K562 (cell line): ENCODE data around the gene IL20RA. TPM values are rescaled to one million over a fixed set of nuclear protein-coding genes. Genes with fewer than 3 reads are reported as not detected.

Experiments
- CTCF ChIP-seq, 3 experiments: IDR thresholded peaks in 2 of 3; conservative IDR thresholded peaks in 1 of 3; 2 replicates each; pipeline ENCODE4 v1.5.1; 2011 to 2012; ENCODE audit warnings: low read length in 3 of 3, mild to moderate bottlenecking in 3 of 3, control low read depth in 2 of 3, improper control_type of control experiment in 1 of 3, inconsistent platforms in 1 of 3, low read depth in 1 of 3, mixed read lengths in 1 of 3, moderate library complexity in 1 of 3; ENCODE audit not compliant: insufficient read depth in 2 of 3
- ETV1 ChIP-seq: fragments of 450-650 bp; conservative IDR thresholded peaks from 2 replicates; pipeline ENCODE4 v1.6.1; 2016; ENCODE audit warnings: missing genetic modification characterization, control low read depth, low read depth, missing compliant biosample characterization
- GABPA ChIP-seq: fragments of 200-800 bp; sonication (Bioruptor generic); conservative IDR thresholded peaks from 2 replicates; pipeline ENCODE4 v1.6.1; 2016; ENCODE audit warnings: low read depth, missing genetic modification characterization, missing compliant biosample characterization
- HDAC1 ChIP-seq, 2 experiments: fragments of 450-650 bp; IDR thresholded peaks; 2 replicates each; pipeline ENCODE4 v1.6.1; 2016 to 2017; ENCODE audit warnings: inconsistent platforms in 1 of 2, mild to moderate bottlenecking in 1 of 2, moderate library complexity in 1 of 2
- HSF4 ChIP-seq: fragments of 250-450 bp; sonication (Bioruptor Pico); IDR thresholded peaks from 2 replicates; pipeline ENCODE4 v2.1.2; 2022; ENCODE audit warnings: mild to moderate bottlenecking, moderate library complexity, borderline replicate concordance
- LCOR ChIP-seq: sonication (generic); formaldehyde crosslinking; IDR thresholded peaks from 2 replicates; pipeline ENCODE4 v1.8.0; 2022; ENCODE audit warnings: mild to moderate bottlenecking, missing genetic modification reagents
- MYC ChIP-seq, 2 experiments: fragments of 250-450 bp in 1 of 2; sonication (Bioruptor Pico) in 1 of 2; IDR thresholded peaks; 2 replicates each; pipeline versions ENCODE4 v1.5.1 to v1.6.1; 2012 to 2021; ENCODE audit warnings: low read depth in 2 of 2, borderline replicate concordance in 1 of 2, improper control_type of control experiment in 1 of 2, low read length in 1 of 2, mild to moderate bottlenecking in 1 of 2, moderate library complexity in 1 of 2
- NCOA6 ChIP-seq: fragments of 450-650 bp; IDR thresholded peaks from 2 replicates; pipeline ENCODE4 v1.6.1; 2017; ENCODE audit warnings: mild to moderate bottlenecking
- NFE2L1 ChIP-seq: fragments of 450-650 bp; IDR thresholded peaks from 2 replicates; pipeline ENCODE4 v1.6.1; 2016; ENCODE audit warnings: missing genetic modification characterization, low read depth, mild to moderate bottlenecking, missing compliant biosample characterization, moderate library complexity, borderline replicate concordance
- PTTG1 ChIP-seq: fragments of 450-650 bp; IDR thresholded peaks from 2 replicates; pipeline ENCODE4 v1.6.1; 2016; ENCODE audit warnings: low read depth, mild to moderate bottlenecking, missing genetic modification characterization, missing compliant biosample characterization
- RAD21 ChIP-seq, 2 experiments: fragments of 250-450 bp in 1 of 2; fragments of 450-650 bp in 1 of 2; sonication (Bioruptor Pico) in 1 of 2; formaldehyde crosslinking in 1 of 2; IDR thresholded peaks in 1 of 2; conservative IDR thresholded peaks in 1 of 2; 2 replicates each; pipeline versions ENCODE4 v1.4.0 to v1.8.0; 2020 to 2022; ENCODE audit warnings: mild to moderate bottlenecking in 2 of 2, moderate library complexity in 1 of 2
- SMARCA4 ChIP-seq: fragments of 450-650 bp; IDR thresholded peaks from 2 replicates; pipeline ENCODE4 v1.6.1; 2016
- TFAM ChIP-seq: fragments of 250-450 bp; sonication (Bioruptor Pico); conservative IDR thresholded peaks from 2 replicates; pipeline ENCODE4 v1.5.0; 2021; ENCODE audit warnings: mild to moderate bottlenecking, moderate library complexity
- ZBTB34 ChIP-seq: fragments of 250-450 bp; sonication (Bioruptor Pico); IDR thresholded peaks from 2 replicates; pipeline ENCODE4 v1.8.0; 2021; ENCODE audit warnings: mild to moderate bottlenecking, moderate library complexity
- ZFX ChIP-seq: sonication (generic); formaldehyde crosslinking; IDR thresholded peaks from 2 replicates; pipeline ENCODE4 v1.8.0; 2022; ENCODE audit warnings: mild to moderate bottlenecking, missing genetic modification reagents, moderate library complexity
- ZNF253 ChIP-seq: fragments of 250-450 bp; sonication (Bioruptor Pico); conservative IDR thresholded peaks from 2 replicates; pipeline ENCODE4 v1.6.1; 2021; ENCODE audit warnings: mild to moderate bottlenecking
- ZNF445 ChIP-seq: fragments of 250-450 bp; sonication (Bioruptor Pico); IDR thresholded peaks from 2 replicates; pipeline ENCODE4 v1.4.0; 2020; ENCODE audit warnings: low read depth, mild to moderate bottlenecking, moderate library complexity
- ZNF57 ChIP-seq: fragments of 450-650 bp; formaldehyde crosslinking; IDR thresholded peaks from 2 replicates; pipeline ENCODE4 v1.4.0; 2020; ENCODE audit warnings: mild to moderate bottlenecking, moderate library complexity
- ZNF695 ChIP-seq: fragments of 450-650 bp; formaldehyde crosslinking; IDR thresholded peaks from 2 replicates; pipeline ENCODE4 v1.4.0; 2020; ENCODE audit warnings: mild to moderate bottlenecking, moderate library complexity
- polyA plus RNA-seq, 8 experiments: library from polyadenylated mRNA; depleted of rRNA in 4 of 8; stranded (reverse) in 5 of 8; unstranded in 3 of 8; fragments of >200 nt; fragmentation: Nextera tagmentation in 2 of 8; fragmentation: Illumina TruSeq in 1 of 8; extraction: Ambion mirVana in 2 of 8; extraction: Trizol in 1 of 8; gene quantifications; 2 replicates each; pipeline versions ENCODE4 v1.2.1 to v1.2.3, GENCODE V29; 2011 to 2014; ENCODE audit warnings: inconsistent platforms in 1 of 8, missing spikeins in 1 of 8
- total RNA-seq, 7 experiments: library from RNA; depleted of rRNA in 6 of 7; stranded (reverse); fragments of >200 nt in 6 of 7; fragmentation: Illumina TruSeq in 2 of 7; extraction: Trizol in 2 of 7; gene quantifications; 2 replicates each; pipeline versions ENCODE4 v1.2.1 to v1.2.3, GENCODE V29; 2011 to 2021; ENCODE audit warnings: low replicate concordance in 1 of 7
- TF ChIP-seq, protein P1 (sequence below): fragments of 450-650 bp; IDR thresholded peaks from one replicate; pipeline ENCODE4 v1.6.1; 2018; ENCODE audit warnings: mild to moderate bottlenecking, moderate library complexity; ENCODE audit not compliant: partially characterized antibody
- TF ChIP-seq, protein P2 (sequence below): sonication (generic); formaldehyde crosslinking; IDR thresholded peaks from 2 replicates; pipeline ENCODE4 v1.8.0; 2022; ENCODE audit warnings: missing genetic modification reagents, mild to moderate bottlenecking, borderline replicate concordance

Gene IL20RA
- total and polyA plus RNA-seq, 9 of the 15 experiments (the other 6 are each of a cell fraction or from before 2014, with no cell fraction given), result not detected

DNA sequence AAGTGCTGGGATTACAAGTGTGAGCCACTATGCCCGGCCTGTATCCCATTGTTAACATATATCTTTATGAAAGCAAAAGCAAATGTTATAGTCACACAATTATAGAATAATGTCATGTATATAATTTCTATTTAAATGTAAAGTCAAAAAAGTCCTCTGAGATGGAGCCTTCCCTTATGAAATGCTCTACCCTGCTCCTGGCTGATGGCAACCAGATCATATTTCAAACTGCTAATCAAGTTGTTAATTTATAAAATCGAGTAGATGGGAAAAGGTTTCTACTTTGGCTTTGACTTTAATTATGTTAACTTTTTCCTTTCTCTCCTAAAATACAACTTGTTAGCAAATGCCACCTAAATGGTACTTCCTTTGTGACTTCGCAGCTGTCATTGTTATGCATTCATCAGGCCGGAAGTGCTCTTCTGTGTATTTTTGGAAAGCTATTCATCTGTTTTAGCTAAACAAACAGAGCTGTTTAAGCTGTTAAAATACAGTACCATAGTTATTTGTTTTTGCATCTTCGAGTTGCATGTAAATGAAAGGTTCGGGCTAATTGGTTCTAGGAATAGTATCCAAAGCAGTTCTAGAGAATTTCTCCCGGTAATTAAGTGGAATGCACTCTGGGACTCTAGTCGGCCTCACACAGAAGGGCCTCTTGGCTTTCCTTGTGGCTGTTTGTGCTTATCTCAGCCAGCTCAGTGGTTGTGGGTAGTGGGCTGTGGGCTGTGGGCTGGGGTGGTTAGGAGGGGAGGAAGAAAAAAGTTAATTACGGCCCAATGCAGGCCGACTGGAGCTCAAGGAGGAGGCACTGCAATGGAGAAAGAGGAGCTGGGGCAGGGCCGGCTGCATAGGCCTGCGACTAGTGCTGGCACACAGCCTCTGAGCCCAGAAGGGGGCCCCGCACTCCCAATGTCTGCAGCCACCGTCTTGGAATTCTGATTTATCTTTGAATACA is 87.9 kb downstream of the IL20RA start (continued):
- peak in 1 of 3 experiments; percentile 18; a peak in 1 of 6 replicates for TF ChIP-seq CTCF (IDR thresholded peaks at IDR 0.05 in 2 of 3, conservative IDR thresholded peaks at IDR 0.05 in 1 of 3; ENCODE audit: insufficient read depth in 2 of 3, low read depth in 1 of 3, low read length in 3 of 3)
- TF ChIP-seq ZNF57, result no peak
- TF ChIP-seq LCOR, result no peak
- TF ChIP-seq NCOA6, result no peak
- no peak for TF ChIP-seq NFE2L1 (tag)
- TF ChIP-seq SMARCA4, result no peak
- TF ChIP-seq ZFX, result peak; percentile 2; the same call in 1 of the 2 replicates
- TF ChIP-seq RAD21 (CRISPR knock-in tag; conservative IDR thresholded peaks at IDR 0.05 in 1 of 2, IDR thresholded peaks at IDR 0.05 in 1 of 2), result peak in 1 of 2 experiments; percentile 37; a peak in 1 of 4 replicates
- 0 out of 2 replicates have a peak, but pooled peaks have one; percentile 19 for TF ChIP-seq ZNF695
- TF ChIP-seq, protein P1, sequence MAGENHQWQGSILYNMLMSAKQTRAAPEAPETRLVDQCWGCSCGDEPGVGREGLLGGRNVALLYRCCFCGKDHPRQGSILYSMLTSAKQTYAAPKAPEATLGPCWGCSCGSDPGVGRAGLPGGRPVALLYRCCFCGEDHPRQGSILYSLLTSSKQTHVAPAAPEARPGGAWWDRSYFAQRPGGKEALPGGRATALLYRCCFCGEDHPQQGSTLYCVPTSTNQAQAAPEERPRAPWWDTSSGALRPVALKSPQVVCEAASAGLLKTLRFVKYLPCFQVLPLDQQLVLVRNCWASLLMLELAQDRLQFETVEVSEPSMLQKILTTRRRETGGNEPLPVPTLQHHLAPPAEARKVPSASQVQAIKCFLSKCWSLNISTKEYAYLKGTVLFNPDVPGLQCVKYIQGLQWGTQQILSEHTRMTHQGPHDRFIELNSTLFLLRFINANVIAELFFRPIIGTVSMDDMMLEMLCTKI, result no peak
- peak; percentile 64 for TF ChIP-seq GABPA (tag)
- TF ChIP-seq ETV1, result no peak
- TF ChIP-seq, protein P2, sequence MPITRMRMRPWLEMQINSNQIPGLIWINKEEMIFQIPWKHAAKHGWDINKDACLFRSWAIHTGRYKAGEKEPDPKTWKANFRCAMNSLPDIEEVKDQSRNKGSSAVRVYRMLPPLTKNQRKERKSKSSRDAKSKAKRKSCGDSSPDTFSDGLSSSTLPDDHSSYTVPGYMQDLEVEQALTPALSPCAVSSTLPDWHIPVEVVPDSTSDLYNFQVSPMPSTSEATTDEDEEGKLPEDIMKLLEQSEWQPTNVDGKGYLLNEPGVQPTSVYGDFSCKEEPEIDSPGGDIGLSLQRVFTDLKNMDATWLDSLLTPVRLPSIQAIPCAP (CRISPR knock-in tag), result no peak
- TF ChIP-seq TFAM (CRISPR knock-in tag), result no peak
- no peak for TF ChIP-seq HSF4 (CRISPR knock-in tag)
- TF ChIP-seq PTTG1, result no peak
- no peak for TF ChIP-seq ZBTB34 (CRISPR knock-in tag)
- no peak for TF ChIP-seq ZNF253
- no peak for TF ChIP-seq HDAC1 (IDR thresholded peaks at IDR 0.05)
- TF ChIP-seq ZNF445, result no peak
- TF ChIP-seq MYC (IDR thresholded peaks at IDR 0.05; ENCODE audit: low read depth, low read length), result no peak
- TF ChIP-seq MYC (CRISPR knock-in tag; IDR thresholded peaks at IDR 0.05; ENCODE audit: borderline replicate concordance, low read depth), result no peak
